KMS-11 (cell line): ENCODE measurements around the gene TOB1.

Source experiments
- H2AFZ ChIP-seq: fragments of 200-600 bp; sonication (generic); 2 replicates; pipeline ENCODE4 v1.6.1; 2016; ENCODE audit warnings: antibody characterized with exemption, mixed run types, low read depth
- H3K27ac ChIP-seq: fragments of 200-600 bp; sonication (generic); 2 replicates; pipeline ENCODE4 v1.6.1; 2016; ENCODE audit warnings: mild to moderate bottlenecking, mixed run types
- H3K27me3 ChIP-seq: fragments of 200-600 bp; sonication (generic); 2 replicates; pipeline ENCODE4 v1.6.1; 2017; ENCODE audit warnings: mild to moderate bottlenecking, low read depth, mixed run types, moderate library complexity; ENCODE audit not compliant: insufficient read depth
- H3K36me3 ChIP-seq: fragments of 200-600 bp; sonication (generic); 2 replicates; pipeline ENCODE4 v1.6.1; 2017; ENCODE audit warnings: mild to moderate bottlenecking, mixed run types; ENCODE audit not compliant: insufficient read depth
- H3K4me1 ChIP-seq: fragments of 200-600 bp; sonication (generic); 2 replicates; pipeline ENCODE4 v1.6.1; 2016; ENCODE audit warnings: mild to moderate bottlenecking, low read depth, mixed run types; ENCODE audit not compliant: poor library complexity, severe bottlenecking
- H3K4me2 ChIP-seq: fragments of 200-600 bp; sonication (generic); 2 replicates; pipeline ENCODE4 v1.7.0; 2016; ENCODE audit warnings: mild to moderate bottlenecking, mixed run types
- H3K4me3 ChIP-seq: fragments of 200-600 bp; sonication (generic); IDR thresholded peaks from 2 replicates; pipeline ENCODE4 v1.6.1; 2017; ENCODE audit warnings: low read depth, low read length, mixed read lengths; ENCODE audit not compliant: insufficient read depth
- H3K79me2 ChIP-seq: fragments of 200-600 bp; sonication (generic); 2 replicates; pipeline ENCODE4 v1.6.1; 2016; ENCODE audit warnings: low read depth, mixed run types; ENCODE audit not compliant: insufficient read depth
- H3K9ac ChIP-seq: fragments of 200-600 bp; sonication (generic); 2 replicates; pipeline ENCODE4 v1.6.1; 2016; ENCODE audit warnings: mild to moderate bottlenecking, mixed run types
- H4K20me1 ChIP-seq: fragments of 200-600 bp; sonication (generic); 2 replicates; pipeline ENCODE4 v1.6.1; 2016; ENCODE audit warnings: mild to moderate bottlenecking, mixed run types; ENCODE audit not compliant: insufficient read depth
- CTCF ChIP-seq: fragments of 200-600 bp; sonication (generic); conservative IDR thresholded peaks from 2 replicates; pipeline ENCODE4 v1.6.1; 2017; ENCODE audit warnings: low read depth, mild to moderate bottlenecking, antibody characterized with exemption, low read length, moderate library complexity, mixed read lengths

TOB1 gene

GRCh38 chr17:50858486-50859225, 7.5 kb downstream of the TOB1 start:
- peaks cover 15% of the 10 kb centered on the region for H3K79me2 ChIP-seq
- peaks cover 15% of the 10 kb centered on the region for H3K4me1 ChIP-seq
- no peak overlapping the region for H3K27ac ChIP-seq
- TF ChIP-seq CTCF = no peak
- H4K20me1 ChIP-seq = no peaks in the 10 kb centered on the region
- no peak overlapping the region for H2AFZ ChIP-seq
- no peaks in the 10 kb centered on the region for H3K27me3 ChIP-seq
- H3K36me3 ChIP-seq = peaks cover 9% of the 10 kb centered on the region; the same call in 1 of the 2 replicates
- no peak overlapping the region for H3K4me2 ChIP-seq
- no peak overlapping the region for H3K4me3 ChIP-seq
- no peak overlapping the region for H3K9ac ChIP-seq

DNA sequence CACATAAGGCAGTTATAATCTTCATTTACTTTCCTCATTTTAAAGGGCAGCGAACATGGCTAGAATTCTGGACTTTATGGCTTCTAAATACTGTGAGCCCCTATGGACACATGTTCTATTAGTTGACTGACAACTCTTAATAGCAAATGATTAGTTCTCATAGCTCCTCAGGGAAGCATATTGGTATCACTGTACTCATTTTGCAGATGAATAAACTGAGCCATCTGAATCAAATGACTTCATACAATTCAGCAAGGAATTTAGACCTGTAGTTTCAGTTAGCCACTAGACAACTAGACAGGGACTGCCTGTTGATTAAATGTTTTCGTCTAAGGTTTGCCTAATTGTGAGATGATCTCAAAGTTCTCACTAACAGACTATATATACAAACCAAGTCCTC, 9.7 kb downstream of the TOB1 start:
- TF ChIP-seq CTCF = no peak
- H3K27ac ChIP-seq = no peak overlapping the region
- no peaks in the 10 kb centered on the region for H3K79me2 ChIP-seq
- H3K4me1 ChIP-seq = peaks cover 14% of the 10 kb centered on the region
- H2AFZ ChIP-seq = no peak overlapping the region
- no peak overlapping the region for H3K4me2 ChIP-seq
- no peaks in the 10 kb centered on the region for H3K36me3 ChIP-seq
- no peaks in the 10 kb centered on the region for H3K27me3 ChIP-seq
- no peaks in the 10 kb centered on the region for H4K20me1 ChIP-seq
- H3K9ac ChIP-seq = no peak overlapping the region
- no peak overlapping the region for H3K4me3 ChIP-seq

- Histone ChIP-seq H3K27ac (no peak overlapping the region), H2AFZ (no peak overlapping the region), H4K20me1 (no peaks in the 10 kb centered on the region), H3K4me2 (no peak overlapping the region), H3K36me3 (no peaks in the 10 kb centered on the region), H3K9ac (no peak overlapping the region), H3K4me3 (no peak overlapping the region), H3K27me3 (no peaks in the 10 kb centered on the region), H3K79me2 (no peaks in the 10 kb centered on the region), H3K4me1 (peaks cover 18% of the 10 kb centered on the region)
- TF ChIP-seq CTCF = no peak
Observed at GRCh38 chr17:50855708-50856330, 10.3 kb downstream of the TOB1 start.

- Histone ChIP-seq H3K4me3 (no peak overlapping the region), H3K4me1 (peaks cover 18% of the 10 kb centered on the region), H3K4me2 (no peak overlapping the region), H3K27ac (no peak overlapping the region), H4K20me1 (no peaks in the 10 kb centered on the region), H2AFZ (no peak overlapping the region), H3K9ac (no peak overlapping the region), H3K27me3 (no peaks in the 10 kb centered on the region), H3K79me2 (no peaks in the 10 kb centered on the region), H3K36me3 (no peaks in the 10 kb centered on the region)
- TF ChIP-seq CTCF = no peak
Observed at GRCh38 chr17:50853781-50854180, 12.4 kb downstream of the TOB1 start.
